ENCODE data around the gene MTRF1.

DNA sequence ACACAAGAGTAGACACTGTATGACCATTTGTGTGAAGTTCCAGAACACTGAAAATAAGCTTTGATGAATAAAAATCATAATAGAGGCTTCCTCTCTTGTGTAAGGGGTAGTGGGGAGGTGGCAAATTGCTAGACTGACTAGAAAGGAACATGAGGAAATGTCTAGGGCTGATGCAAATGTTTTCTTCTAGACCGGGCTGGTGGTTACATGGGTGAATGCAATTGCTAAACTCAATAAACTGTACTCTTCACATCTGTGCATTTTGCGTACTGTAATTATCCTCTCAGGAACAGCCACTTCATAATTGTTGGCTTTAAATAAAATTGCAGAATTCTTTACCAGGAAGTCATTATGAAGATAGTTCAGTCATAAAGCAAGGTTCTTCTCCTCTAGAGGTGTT, 63.9 kb downstream of the MTRF1 start:
- TF ChIP-seq, protein P1, sequence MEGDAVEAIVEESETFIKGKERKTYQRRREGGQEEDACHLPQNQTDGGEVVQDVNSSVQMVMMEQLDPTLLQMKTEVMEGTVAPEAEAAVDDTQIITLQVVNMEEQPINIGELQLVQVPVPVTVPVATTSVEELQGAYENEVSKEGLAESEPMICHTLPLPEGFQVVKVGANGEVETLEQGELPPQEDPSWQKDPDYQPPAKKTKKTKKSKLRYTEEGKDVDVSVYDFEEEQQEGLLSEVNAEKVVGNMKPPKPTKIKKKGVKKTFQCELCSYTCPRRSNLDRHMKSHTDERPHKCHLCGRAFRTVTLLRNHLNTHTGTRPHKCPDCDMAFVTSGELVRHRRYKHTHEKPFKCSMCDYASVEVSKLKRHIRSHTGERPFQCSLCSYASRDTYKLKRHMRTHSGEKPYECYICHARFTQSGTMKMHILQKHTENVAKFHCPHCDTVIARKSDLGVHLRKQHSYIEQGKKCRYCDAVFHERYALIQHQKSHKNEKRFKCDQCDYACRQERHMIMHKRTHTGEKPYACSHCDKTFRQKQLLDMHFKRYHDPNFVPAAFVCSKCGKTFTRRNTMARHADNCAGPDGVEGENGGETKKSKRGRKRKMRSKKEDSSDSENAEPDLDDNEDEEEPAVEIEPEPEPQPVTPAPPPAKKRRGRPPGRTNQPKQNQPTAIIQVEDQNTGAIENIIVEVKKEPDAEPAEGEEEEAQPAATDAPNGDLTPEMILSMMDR (tag by site-specific recombination; IDR thresholded peaks at IDR 0.05) = no peak
- TF ChIP-seq TCF7L2 (IDR thresholded peaks at IDR 0.05; ENCODE audit: borderline replicate concordance, low read depth, low read length) = no peak
- no peak for TF ChIP-seq ZNF394 (tag by site-specific recombination; IDR thresholded peaks at IDR 0.05; ENCODE audit: borderline replicate concordance)

Data from HEK293 (cell line).